ENCODE measurements around the gene COL1A2.

DNA sequence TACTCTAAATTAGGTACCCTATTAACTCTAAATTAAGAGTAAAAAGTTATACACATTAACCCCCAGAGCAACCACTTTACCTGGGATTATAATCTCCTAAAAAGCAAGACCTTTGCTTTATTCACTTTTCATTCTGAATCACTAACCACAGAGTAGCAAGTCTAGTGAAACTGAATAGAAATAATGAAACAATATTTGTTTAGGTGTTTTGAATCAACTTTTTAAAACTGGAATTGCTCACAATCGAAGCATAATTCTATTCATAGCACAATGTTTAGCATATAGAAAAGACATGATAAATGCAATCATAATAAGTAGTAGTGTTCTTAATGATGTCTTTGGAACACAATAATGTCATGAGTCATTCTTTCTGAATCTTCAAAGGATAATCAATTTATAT is 77.9 kb downstream of the COL1A2 start:
- TF ChIP-seq CTCF (conservative IDR thresholded peaks at IDR 0.05) (no peak), ZFX (IDR thresholded peaks at IDR 0.05) (no peak)
